ENCODE data around the gene DPYD. TPM values are rescaled to one million over a fixed set of nuclear protein-coding genes. Genes with fewer than 3 reads are reported as not detected.

The DPYD gene
- total RNA-seq, 1 experiment from 2014 or later: 0.46 TPM

- no peak overlapping the region for H3K27ac Mint-ChIP-seq
- peaks cover 15% of the 10 kb centered on the region for H3K36me3 Mint-ChIP-seq
- H3K4me3 Mint-ChIP-seq: no peak overlapping the region
- DNase-seq (ENCODE audit: low spot score) (no peak), ATAC-seq (no peak)
- CTCF ChIA-PET: no interaction called here
- no peaks in the 10 kb centered on the region for H3K27me3 Mint-ChIP-seq (ENCODE audit: low read depth)
- POLR2A ChIA-PET: no interaction called here
- TF ChIP-seq JAZF1 (CRISPR knock-in tag; IDR thresholded peaks at IDR 0.05) (no peak), ZNF263 (CRISPR knock-in tag; IDR thresholded peaks at IDR 0.05; ENCODE audit: low read depth) (no peak), ZNF219 (CRISPR knock-in tag; IDR thresholded peaks at IDR 0.05; ENCODE audit: borderline replicate concordance) (no peak), ZNF512 (CRISPR knock-in tag; IDR thresholded peaks at IDR 0.05; ENCODE audit: borderline replicate concordance) (no peak), ZNF425 (CRISPR knock-in tag; conservative IDR thresholded peaks at IDR 0.05) (no peak)
- H3K4me1 Mint-ChIP-seq: peaks cover 5% of the 10 kb centered on the region
- H3K9me3 Mint-ChIP-seq: peaks cover 29% of the 10 kb centered on the region
These were observed 564.5 kb downstream of the DPYD start for GRCh38 chr1:97356309-97356708.

- no peak for TF ChIP-seq ZNF671 (CRISPR knock-in tag; IDR thresholded peaks at IDR 0.05)
- TF ChIP-seq CTCF (IDR thresholded peaks at IDR 0.05): no peak
- TF ChIP-seq MLX (CRISPR knock-in tag; IDR thresholded peaks at IDR 0.05): no peak
- no peak for TF ChIP-seq ATF6 (CRISPR knock-in tag; IDR thresholded peaks at IDR 0.05)
- no peak for TF ChIP-seq ERG (CRISPR knock-in tag; IDR thresholded peaks at IDR 0.05)
- no peak for TF ChIP-seq RORB (CRISPR knock-in tag; IDR thresholded peaks at IDR 0.05)
- TF ChIP-seq HMGXB4 (CRISPR knock-in tag; IDR thresholded peaks at IDR 0.05): no peak
- TF ChIP-seq JAZF1 (CRISPR knock-in tag; IDR thresholded peaks at IDR 0.05): no peak
- TF ChIP-seq PRRX2 (CRISPR knock-in tag; IDR thresholded peaks at IDR 0.05): no peak
- no peak for TF ChIP-seq ARID4B (CRISPR knock-in tag; IDR thresholded peaks at IDR 0.05; ENCODE audit: borderline replicate concordance)
- no peak for TF ChIP-seq USF2 (CRISPR knock-in tag; IDR thresholded peaks at IDR 0.05)
- POLR2A ChIA-PET: no interaction called here
- CTCF ChIA-PET: no interaction called here
These were observed 567.9 kb downstream of the DPYD start for GRCh38 chr1:97352936-97353382.

More at GRCh38 chr1:97352936-97353382, 567.9 kb downstream of the DPYD start:
- Mint-ChIP-seq H3K36me3 (peaks cover 13% of the 10 kb centered on the region), H3K4me1 (peaks cover 13% of the 10 kb centered on the region), H3K27ac (no peak overlapping the region), H3K4me3 (no peak overlapping the region), H3K27me3 (ENCODE audit: low read depth) (no peaks in the 10 kb centered on the region), H3K9me3 (peaks cover 20% of the 10 kb centered on the region)
- no peak for DNase-seq (ENCODE audit: low spot score)
- ATAC-seq: peak; percentile 52

Data from WTC11 (cell line).